GM19468 (cell line): ENCODE data around the gene ERVH48-1.
"Not testable (repeated sequence)": the region's sequence is repeated elsewhere in the genome, so short reads cannot be mapped to it uniquely, and the experiment has no call there.

Experiments used
- ATAC-seq: cut with Tn5 transposase; IDR thresholded peaks from one replicate; pipeline ENCODE4 v1.9.1; 2021; ENCODE audit warnings: mild to moderate bottlenecking, moderate library complexity, moderate number of reproducible peaks; ENCODE audit not compliant: unreplicated experiment; ENCODE audit errors: extremely low read depth

Gene ERVH48-1

GRCh38 chr21:42939582-42940413 lies 14.4 kb upstream of the ERVH48-1 start:
- ATAC-seq, result no peak

GRCh38 chr21:42938606-42938995 lies 13.2 kb upstream of the ERVH48-1 start:
- ATAC-seq, result not testable (repeated sequence)

GRCh38 chr21:42937960-42938605 lies 12.7 kb upstream of the ERVH48-1 start:
- no peak for ATAC-seq

GRCh38 chr21:42937034-42937940 lies 11.9 kb upstream of the ERVH48-1 start:
- ATAC-seq, result not testable (repeated sequence)

- not testable (repeated sequence) for ATAC-seq
Observed at GRCh38 chr21:42936360-42936759, 10.9 kb upstream of the ERVH48-1 start.

GRCh38 chr21:42933973-42934372 lies 8.5 kb upstream of the ERVH48-1 start:
- not testable (repeated sequence) for ATAC-seq

GRCh38 chr21:42933137-42933970 lies 7.9 kb upstream of the ERVH48-1 start:
- ATAC-seq, result not testable (repeated sequence)

- ATAC-seq, result not testable (repeated sequence)
Observed at GRCh38 chr21:42932378-42933136, 7.1 kb upstream of the ERVH48-1 start.

GRCh38 chr21:42931560-42932235 lies 6.3 kb upstream of the ERVH48-1 start:
- ATAC-seq, result no peak

GRCh38 chr21:42929969-42930368 lies 4.5 kb upstream of the ERVH48-1 start:
- no peak for ATAC-seq

- not testable (repeated sequence) for ATAC-seq
Observed at GRCh38 chr21:42927474-42928200, 2.2 kb upstream of the ERVH48-1 start.

- no peak for ATAC-seq
Observed at GRCh38 chr21:42924433-42924751, 1.0 kb downstream of the ERVH48-1 start.

- no peak for ATAC-seq
Observed at GRCh38 chr21:42923553-42924432, 1.6 kb downstream of the ERVH48-1 start.

- no peak for ATAC-seq
Observed at GRCh38 chr21:42922918-42923317, 2.5 kb downstream of the ERVH48-1 start.

GRCh38 chr21:42921927-42922326 lies 3.5 kb downstream of the ERVH48-1 start:
- ATAC-seq, result no peak

GRCh38 chr21:42918291-42918690 lies 7.1 kb downstream of the ERVH48-1 start:
- no peak for ATAC-seq

- no peak for ATAC-seq
Observed at GRCh38 chr21:42913476-42913875, 12.0 kb downstream of the ERVH48-1 start.
